Activated naive CD4-positive, alpha-beta T cell treated with Interleukin-2 at 50 U/mL for 16 hours (primary cell): ENCODE results near the gene PRKAR1B.

Experiments
- DNase-seq: peaks from one replicate; pipeline ENCODE4 v3.0.0-alpha.2; 2020

The PRKAR1B gene

DNA sequence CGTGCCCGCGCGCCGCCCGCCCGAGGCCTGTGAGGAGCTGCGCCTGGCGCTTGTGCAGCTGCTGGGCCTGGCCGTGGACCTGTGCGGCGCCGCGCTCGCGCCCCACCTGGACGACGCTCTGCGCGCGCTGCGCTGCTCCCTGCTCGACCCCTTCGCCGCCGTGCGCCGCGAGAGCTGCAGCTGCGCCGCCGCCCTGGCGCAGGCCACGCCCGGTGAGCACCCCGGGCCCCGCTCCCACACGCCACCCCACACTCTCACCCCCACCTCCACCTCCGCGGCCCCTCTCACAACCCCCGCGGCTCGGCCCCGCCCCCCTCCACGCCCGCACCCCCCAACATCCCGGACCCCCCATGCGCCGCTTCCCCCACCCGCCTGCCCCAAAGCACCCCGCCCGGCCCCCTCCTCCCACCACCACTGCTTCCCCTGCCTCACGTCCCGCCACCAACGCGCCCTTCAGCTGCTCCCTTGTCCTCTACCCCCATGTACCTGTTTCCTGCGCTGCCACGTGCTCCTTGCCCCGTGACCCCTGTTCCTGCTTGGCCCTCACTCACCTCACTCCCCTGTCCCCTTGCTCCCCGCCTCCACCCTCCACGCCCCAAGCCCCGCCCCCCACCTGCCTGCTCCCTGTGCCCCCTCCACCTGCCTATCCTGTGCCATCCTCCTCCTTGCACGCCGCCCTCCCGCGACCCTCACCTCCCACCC, at the start of gene PRKAR1B:
TSS of gene PRKAR1B (minus strand) at position 178 of the 702 bp plus-strand sequence. CDS start 15,776 bp downstream, outside the sequence.
- DNase-seq = peak; percentile 39

- DNase-seq = no peak
Observed at GRCh38 chr7:776381-776780, 49.3 kb upstream of the PRKAR1B start.

DNA sequence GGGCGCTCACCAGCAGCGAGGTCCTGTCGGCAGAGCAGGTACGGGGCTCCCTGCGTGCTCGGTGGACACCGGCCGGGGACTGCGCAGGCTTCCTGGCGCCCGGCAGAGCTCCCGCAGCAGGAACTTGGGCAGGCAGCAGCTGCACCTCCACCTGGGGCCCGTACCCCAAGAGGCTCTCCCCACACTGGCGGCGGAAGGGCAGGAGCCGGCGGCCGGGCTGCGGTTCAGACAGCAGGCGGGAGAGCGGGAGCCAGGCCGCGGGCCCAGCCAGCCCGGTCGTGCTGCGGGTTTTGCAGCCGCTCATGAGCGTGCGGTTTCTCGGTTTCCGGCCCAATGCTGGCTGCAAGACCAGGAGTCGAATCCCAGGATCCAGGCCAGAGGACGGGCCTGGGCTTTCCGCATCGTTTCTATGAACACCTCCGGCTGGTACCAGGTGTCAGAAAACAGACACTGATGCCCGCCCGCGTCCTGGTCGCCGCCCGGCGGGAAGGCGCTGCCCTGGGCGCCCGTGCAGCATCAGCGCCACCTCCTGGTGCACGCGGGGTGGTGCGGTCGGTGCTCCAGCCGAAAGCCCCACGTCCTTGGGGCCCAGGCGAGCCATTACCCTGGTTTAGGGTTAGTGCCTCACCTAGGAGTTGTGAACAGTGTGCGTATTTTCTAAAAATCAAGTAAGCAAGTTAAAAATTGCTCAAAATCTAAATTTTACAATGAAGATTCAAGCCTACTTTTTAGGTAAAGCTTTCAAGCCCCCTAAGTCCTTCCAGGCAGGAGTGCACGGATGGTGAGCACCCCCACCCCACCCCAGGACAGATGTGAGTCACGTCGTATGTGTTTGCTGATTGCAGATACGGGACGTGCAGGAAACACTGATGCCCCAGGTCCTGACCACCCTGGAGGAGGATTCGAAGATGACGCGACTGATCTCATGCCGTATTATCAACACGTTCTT, 47.4 kb upstream of the PRKAR1B start:
- peak; percentile 71 for DNase-seq

GRCh38 chr7:773622-773915, 46.5 kb upstream of the PRKAR1B start:
- DNase-seq = no peak

DNA sequence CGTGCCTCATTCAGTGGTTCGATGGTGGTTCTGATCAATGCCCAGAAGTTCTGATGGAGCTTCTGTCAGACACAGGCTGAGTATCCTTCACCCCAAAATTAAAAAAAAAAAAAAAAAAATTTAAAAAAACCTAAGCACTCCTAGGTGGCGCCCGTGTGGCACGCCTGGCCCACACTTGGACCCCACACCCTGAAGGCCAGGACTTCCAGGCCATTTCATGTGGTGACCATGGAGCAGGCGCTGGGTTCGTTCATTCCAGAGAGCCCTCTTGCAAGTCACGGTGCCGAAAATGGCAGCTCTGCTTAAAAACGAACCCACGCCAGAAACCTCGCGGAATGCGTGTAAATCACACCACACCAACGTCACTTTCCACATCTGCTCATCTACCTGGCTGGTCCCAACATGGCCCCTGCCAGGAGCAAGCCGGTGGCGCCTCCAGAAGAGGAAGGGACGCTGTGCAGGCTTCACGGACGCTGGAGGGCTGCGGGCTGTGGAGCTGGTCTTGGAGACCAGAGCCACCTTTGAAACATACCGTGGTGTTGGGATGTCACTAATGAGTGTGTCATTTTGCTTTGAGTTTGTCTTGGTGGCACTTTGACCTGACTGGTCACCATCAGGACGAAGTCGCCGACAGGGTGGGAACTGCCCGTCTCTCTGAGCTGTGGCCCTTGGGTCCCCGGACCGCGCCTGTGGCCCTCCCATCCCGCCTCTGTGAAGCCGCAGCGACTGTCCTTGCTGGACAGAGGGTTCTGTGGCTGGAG, 46.0 kb upstream of the PRKAR1B start:
- DNase-seq = no peak

- DNase-seq = no peak
Observed at GRCh38 chr7:772392-772791, 45.3 kb upstream of the PRKAR1B start.

DNA sequence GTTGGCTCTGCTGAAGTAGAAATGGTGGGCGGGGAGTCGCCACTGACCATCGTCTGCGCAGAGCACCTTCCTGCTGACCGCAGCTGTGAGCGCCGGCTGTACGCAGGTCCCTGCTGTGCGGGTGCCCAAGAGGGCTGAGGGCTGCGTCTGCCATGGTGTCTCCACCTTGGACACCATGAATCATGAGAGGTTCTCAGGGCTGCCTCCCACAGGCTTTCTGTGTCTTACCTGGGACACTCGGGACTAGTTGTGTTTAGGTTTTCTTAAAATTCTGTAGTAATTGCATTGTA, 44.9 kb upstream of the PRKAR1B start:
- no peak for DNase-seq

- no peak for DNase-seq
Observed at GRCh38 chr7:771234-772004, 44.3 kb upstream of the PRKAR1B start.

- DNase-seq = no peak
Observed at GRCh38 chr7:770741-771166, 43.7 kb upstream of the PRKAR1B start.

- no peak for DNase-seq
Observed at GRCh38 chr7:770336-770735, 43.3 kb upstream of the PRKAR1B start.

- no peak for DNase-seq
Observed at GRCh38 chr7:768881-769504, 41.9 kb upstream of the PRKAR1B start.

DNA sequence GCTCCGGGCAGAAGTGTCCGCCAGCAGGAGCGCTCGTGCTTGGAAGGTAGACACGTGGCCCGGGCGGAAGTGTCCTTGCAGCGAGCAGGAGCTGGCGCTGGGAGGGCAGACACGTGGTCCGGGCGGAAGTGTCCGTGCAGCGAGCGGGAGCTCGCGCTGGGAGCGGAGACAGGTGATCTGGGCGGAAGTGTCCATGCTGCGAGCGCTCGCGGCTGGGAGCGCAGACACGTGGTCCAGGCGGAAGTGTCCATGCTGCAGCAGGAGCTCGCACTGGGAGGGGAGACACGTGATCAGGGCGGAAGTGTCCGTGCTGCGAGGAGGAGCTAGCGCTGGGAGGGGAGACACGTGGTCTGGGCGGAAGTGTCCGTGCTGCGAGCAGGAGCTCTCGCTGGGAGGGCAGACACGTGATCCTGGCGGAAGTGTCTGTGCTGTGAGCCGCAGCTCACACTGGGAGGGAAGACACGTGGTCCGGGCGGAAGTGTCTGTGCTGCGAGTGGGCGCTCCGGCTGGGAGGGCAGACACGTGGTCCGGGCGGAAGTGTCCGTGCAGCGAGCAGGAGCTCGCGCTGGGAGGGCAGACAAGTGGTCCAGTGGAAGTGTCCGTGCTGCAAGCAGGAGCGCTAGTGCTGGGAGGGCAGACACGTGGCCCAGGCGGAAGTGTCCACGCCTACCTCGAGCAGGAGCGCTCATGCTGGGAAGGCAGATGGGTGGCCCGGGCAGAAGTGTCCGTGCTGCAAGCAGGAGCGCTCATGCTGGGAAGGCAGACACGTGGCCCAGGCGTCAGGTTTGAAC, 41.1 kb upstream of the PRKAR1B start:
- no peak for DNase-seq

- DNase-seq = no peak
Observed at GRCh38 chr7:767580-767940, 40.5 kb upstream of the PRKAR1B start.

DNA sequence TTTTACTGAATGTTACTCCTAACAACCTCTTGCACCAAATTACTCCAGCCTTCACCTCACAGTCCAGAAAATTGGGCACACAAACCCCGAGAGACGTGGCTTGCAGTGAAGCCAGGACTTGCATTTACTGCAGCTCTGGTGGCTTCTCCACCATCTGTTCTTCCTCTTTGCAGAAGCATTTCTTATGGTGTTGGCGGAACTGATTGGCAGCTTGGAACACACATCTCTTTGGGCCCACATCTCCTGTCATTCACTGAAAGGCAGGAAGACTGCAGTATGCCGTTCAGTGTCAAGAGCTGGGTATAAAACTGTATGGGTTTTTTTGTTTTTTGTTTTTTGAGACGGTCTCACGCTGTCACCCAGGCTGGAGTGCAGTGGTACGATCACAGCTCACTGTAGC, 38.3 kb upstream of the PRKAR1B start:
- DNase-seq = no peak

GRCh38 chr7:763762-764161, 36.7 kb upstream of the PRKAR1B start:
- DNase-seq = no peak

DNA sequence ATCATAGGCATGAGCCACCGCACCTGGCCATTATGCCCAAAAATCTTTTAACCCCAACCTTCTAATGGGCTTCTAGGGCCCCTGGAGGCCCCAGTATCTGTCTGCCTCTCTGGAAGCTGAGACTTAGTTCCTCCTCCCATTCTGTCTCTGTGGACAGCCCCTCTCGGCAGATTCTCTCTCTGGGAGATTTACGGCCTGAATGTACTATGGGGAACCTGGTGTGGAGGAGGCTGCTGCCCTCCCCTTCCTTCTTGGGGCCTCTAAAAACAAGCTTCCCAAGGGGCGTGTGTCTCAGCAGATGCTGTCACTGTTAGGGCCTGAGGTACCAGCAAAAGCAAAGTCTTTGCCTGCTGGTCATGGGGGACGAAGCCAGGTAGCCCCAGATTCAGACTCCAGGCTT, 35.8 kb upstream of the PRKAR1B start:
- no peak for DNase-seq

GRCh38 chr7:761631-762030, 34.5 kb upstream of the PRKAR1B start:
- DNase-seq = no peak

DNA sequence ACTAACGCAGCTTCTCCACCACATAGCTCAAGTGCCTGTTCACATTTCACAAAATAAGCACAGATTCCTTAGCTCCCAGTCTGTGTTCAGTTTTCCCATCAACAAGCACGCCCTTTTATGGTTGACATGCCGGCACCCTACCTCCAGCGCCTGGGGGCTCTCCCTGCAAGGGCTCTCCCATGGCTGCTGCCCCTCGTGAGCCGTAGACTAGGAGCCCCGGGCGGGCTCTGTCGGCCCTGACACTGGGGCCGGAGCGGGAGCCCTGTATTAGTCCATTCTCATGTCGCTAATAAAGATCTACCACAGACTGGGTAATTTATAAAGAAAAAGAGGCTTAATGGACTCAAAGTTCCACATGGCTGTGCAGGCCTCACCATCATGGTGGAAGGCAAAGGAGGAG, 34.0 kb upstream of the PRKAR1B start:
- no peak for DNase-seq

GRCh38 chr7:760006-760405, 32.9 kb upstream of the PRKAR1B start:
- DNase-seq = no peak

DNA sequence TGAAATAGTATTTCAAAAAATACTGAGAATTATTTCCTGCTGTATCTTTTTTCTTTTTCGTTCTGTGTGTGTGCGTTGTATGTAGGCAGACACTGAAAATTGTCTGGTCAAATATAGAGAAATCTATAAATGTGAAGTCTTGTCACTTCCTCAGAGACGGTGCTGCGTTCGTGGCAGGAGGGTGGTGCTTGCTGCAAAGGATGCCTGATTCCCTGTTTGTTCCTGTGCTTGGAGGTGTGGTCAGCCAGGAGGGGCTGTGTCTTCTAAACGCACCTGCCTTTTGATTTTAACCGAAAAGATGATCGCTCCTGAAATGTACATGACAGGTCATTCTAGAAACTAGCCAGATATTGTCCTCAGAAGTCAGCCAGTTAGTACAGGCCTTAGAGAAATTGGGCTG, 32.5 kb upstream of the PRKAR1B start:
- no peak for DNase-seq

GRCh38 chr7:757741-758163, 30.7 kb upstream of the PRKAR1B start:
- no peak for DNase-seq
